ENCODE data around the gene FAM83C. TPM values are rescaled to one million over a fixed set of nuclear protein-coding genes. Genes with fewer than 3 reads are reported as not detected.

FAM83C gene
- not detected for polyA plus RNA-seq

GRCh38 chr20:35291654-35292503 lies at the start of gene FAM83C:
FAM83C (minus strand) TSS chr20:35292425; CDS start chr20:35292304, 121 bp downstream.
- H3K27me3 Mint-ChIP-seq (ENCODE audit: low read depth in 3 of 3): peaks cover 5 to 8% (median 5%) of the 10 kb centered on the region in 3 donors
- H3K9me3 Mint-ChIP-seq: no peaks in the 10 kb centered on the region
- no peak within 1 kb of the TSS for H3K4me3 Mint-ChIP-seq
- no peak for DNase-seq
- H3K4me1 Mint-ChIP-seq: peaks cover 0 to 5% of the 10 kb centered on the region in 2 donors
- H3K36me3 Mint-ChIP-seq: no peaks in the 10 kb centered on the region
- H3K27ac Mint-ChIP-seq: no peak within 1 kb of the TSS

DNA sequence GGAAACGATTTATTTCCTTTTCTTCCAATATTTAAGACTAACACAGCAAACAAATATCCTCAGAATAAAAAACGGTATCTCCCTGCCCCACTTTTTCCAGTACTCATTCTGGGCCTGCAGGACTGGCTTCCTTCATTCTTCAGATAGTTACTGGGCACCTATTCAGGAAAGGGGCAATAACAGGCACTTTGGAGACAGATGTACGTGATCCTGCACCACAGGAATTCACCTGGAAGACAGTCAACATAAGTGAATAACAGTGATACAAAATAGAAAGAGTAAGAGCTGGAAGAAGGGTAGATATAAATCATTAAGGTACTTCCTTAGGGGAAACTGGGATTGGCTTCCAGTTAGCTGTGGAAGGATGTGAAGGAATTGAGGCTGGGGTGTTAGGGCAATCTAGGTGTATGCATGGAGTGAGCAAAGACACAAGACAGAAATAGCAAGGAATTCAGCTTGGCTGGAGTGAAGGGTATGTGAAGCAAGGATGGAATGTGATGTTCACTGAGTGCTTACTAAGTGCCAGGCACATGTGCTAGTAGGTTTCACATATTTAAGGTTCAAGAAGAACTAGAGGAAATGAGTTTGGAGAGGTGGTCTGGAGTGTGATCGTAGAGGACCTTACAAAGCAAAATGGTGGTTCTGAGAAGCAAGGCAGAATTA lies 49.3 kb upstream of the FAM83C start:
- no peaks in the 10 kb centered on the region for H3K9me3 Mint-ChIP-seq
- peak overlapping the region in 3 of 6 donors; percentile 19 to 79 (median 41) for H3K27ac Mint-ChIP-seq
- H3K4me1 Mint-ChIP-seq: peaks cover 0 to 1% of the 10 kb centered on the region in 2 donors
- no peak for DNase-seq
- H3K36me3 Mint-ChIP-seq: peaks cover 8 to 14% (median 14%) of the 10 kb centered on the region in 3 donors
- H3K4me3 Mint-ChIP-seq: no peak overlapping the region
- H3K27me3 Mint-ChIP-seq (ENCODE audit: low read depth in 3 of 3): peaks cover 0 to 2% (median 2%) of the 10 kb centered on the region in 3 donors

- Mint-ChIP-seq H3K27ac (no peak overlapping the region), H3K9me3 (no peaks in the 10 kb centered on the region), H3K4me3 (no peak overlapping the region), H3K4me1 (peaks cover 0 to 1% of the 10 kb centered on the region in 2 donors), H3K36me3 (peaks cover 0 to 5% (median 4%) of the 10 kb centered on the region in 3 donors), H3K27me3 (ENCODE audit: low read depth in 3 of 3) (peaks cover 0 to 2% (median 2%) of the 10 kb centered on the region in 3 donors)
- no peak for DNase-seq
These were observed 48.2 kb upstream of the FAM83C start for GRCh38 chr20:35340436-35340835.

DNA sequence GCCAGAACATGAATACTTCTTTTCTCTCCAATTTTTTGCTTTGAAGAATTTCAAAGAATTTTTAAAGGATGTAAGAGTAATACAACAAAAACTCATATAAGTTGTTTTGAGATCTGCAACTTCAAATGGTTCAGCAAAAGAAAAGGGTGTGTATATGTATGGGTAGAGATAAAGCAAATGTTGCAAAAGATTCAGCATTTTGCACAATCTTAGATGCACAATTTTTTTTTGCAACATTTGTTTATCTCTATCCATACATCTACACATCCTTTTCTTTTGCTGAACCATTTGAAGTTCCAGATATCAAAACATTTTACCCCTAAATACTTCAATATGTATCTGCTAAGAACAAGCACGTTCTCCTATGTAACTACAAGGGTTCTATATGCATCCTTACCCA lies 47.4 kb upstream of the FAM83C start:
- Mint-ChIP-seq H3K4me1 (peaks cover 0 to 1% of the 10 kb centered on the region in 2 donors), H3K4me3 (no peak overlapping the region)

DNA sequence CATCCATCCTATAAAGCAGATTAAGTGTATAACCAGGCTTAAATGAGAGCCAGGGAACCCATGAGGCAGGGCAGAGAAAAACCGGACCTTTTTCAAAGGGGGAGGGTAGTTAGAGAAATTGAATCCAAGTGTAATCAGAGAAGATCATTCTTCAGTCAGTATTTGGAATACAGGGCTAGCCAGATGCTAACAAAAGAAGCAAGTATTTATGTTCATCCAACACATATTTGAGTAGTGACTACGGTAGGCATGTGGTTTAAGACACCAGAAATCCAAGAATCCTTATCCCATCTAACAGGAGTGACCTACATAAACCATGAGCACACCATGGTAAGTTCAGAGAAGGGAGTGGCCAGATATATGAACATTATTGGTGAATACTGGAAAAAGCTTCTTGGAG lies 46.8 kb upstream of the FAM83C start:
- peaks cover 0 to 2% (median 2%) of the 10 kb centered on the region in 3 donors for H3K27me3 Mint-ChIP-seq (ENCODE audit: low read depth in 3 of 3)
- H3K4me1 Mint-ChIP-seq: peaks cover 0 to 1% of the 10 kb centered on the region in 2 donors
- no peak overlapping the region for H3K4me3 Mint-ChIP-seq
- H3K36me3 Mint-ChIP-seq: no peaks in the 10 kb centered on the region
- no peak for DNase-seq
- H3K9me3 Mint-ChIP-seq: no peaks in the 10 kb centered on the region
- H3K27ac Mint-ChIP-seq: no peak overlapping the region

More for the DNA sequence above, 47.4 kb upstream of the FAM83C start:
- H3K9me3 Mint-ChIP-seq: no peaks in the 10 kb centered on the region
- no peaks in the 10 kb centered on the region for H3K36me3 Mint-ChIP-seq
- no peak overlapping the region for H3K27ac Mint-ChIP-seq
- no peak for DNase-seq
- peaks cover 0 to 2% (median 2%) of the 10 kb centered on the region in 3 donors for H3K27me3 Mint-ChIP-seq (ENCODE audit: low read depth in 3 of 3)

DNA sequence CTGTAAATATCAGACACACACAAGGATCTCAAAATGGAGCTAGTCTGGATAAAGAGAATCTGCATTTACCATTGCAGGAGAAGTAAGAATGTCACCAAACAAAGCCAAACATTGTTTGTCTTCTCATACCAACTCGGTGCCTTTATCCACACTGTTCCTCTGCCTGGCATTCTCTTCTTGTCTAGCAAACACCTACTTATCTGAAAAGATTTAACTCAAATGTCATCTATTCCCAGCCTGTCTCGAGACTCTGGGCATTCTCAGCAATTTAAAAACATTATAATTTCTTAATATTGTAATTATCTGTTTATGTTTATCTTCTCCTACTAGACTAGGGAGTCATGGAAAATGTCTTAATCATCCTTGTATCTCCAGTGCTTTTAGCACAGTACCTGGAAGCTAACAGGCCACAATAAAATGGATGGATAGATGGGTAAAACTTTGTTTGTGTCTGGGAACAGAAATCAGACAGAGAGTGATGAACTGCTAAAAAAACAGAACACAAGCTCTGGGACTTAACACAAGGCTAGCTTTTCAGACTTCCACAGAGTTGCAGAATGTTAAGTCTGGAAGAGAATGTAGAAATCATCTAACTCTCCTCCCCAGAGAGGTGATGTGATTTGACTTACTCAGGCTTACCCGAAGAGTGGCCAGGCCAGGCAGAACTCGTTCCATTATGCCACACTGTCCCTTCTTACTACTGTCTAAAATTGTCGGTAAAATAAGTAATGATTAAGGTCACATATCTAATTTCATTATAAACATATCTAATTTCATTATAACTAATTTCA lies 42.3 kb upstream of the FAM83C start:
- no peaks in the 10 kb centered on the region for H3K9me3 Mint-ChIP-seq
- H3K27ac Mint-ChIP-seq: no peak overlapping the region

GRCh38 chr20:35333606-35334005 lies 41.4 kb upstream of the FAM83C start:
- no peak overlapping the region for H3K27ac Mint-ChIP-seq
- no peak overlapping the region for H3K4me3 Mint-ChIP-seq

More for the DNA sequence above, 42.3 kb upstream of the FAM83C start:
- no peak overlapping the region for H3K4me3 Mint-ChIP-seq
- no peaks in the 10 kb centered on the region for H3K4me1 Mint-ChIP-seq
- peaks cover 0 to 2% (median 0%) of the 10 kb centered on the region in 3 donors for H3K27me3 Mint-ChIP-seq (ENCODE audit: low read depth in 3 of 3)
- peaks cover 0 to 5% (median 0%) of the 10 kb centered on the region in 3 donors for H3K36me3 Mint-ChIP-seq
- DNase-seq: no peak

GRCh38 chr20:35332540-35333200 lies 40.4 kb upstream of the FAM83C start:
- no peaks in the 10 kb centered on the region for H3K9me3 Mint-ChIP-seq
- no peak overlapping the region for H3K27ac Mint-ChIP-seq
- no peak overlapping the region for H3K4me3 Mint-ChIP-seq
- DNase-seq: no peak
- peaks cover 0 to 5% (median 0%) of the 10 kb centered on the region in 3 donors for H3K36me3 Mint-ChIP-seq
- H3K4me1 Mint-ChIP-seq: no peaks in the 10 kb centered on the region
- no peaks in the 10 kb centered on the region for H3K27me3 Mint-ChIP-seq (ENCODE audit: low read depth in 3 of 3)

More at GRCh38 chr20:35333606-35334005, 41.4 kb upstream of the FAM83C start:
- Mint-ChIP-seq H3K36me3 (peaks cover 0 to 5% (median 0%) of the 10 kb centered on the region in 3 donors), H3K4me1 (no peaks in the 10 kb centered on the region), H3K27me3 (ENCODE audit: low read depth in 3 of 3) (no peaks in the 10 kb centered on the region), H3K9me3 (no peaks in the 10 kb centered on the region)
- DNase-seq: no peak

DNA sequence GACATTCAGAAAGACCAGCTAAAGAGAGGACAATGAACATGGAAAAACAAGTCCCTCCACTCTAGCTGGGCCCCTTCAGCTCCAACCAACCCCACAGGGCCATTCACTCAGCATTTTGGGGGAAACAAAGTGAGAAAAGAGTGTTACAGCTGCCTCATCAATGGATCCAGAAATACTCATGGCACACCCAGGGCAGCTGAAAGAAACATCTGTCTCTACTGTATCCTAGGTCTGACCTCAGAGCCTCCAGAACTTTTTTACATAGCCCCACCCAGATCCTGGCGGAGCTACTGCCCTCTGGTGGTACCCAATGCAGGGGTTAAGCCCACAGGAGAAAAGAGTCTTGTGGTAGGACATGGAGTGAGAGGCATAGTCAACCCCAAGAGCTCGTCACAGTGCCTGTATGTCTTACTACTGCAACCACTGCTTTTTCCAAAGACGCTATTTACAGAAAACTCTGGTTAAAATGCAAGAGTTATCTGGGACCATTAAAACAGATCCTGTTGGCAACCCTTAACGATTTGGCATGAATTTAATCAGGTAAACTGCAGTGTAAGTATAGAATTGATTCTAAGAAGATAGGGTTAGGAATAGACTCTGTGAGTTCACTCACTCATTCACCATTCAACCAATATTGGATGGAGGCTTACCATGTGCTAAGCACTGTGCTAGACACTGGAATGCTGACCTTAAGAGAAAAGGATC lies 37.4 kb upstream of the FAM83C start:
- Mint-ChIP-seq H3K27ac (no peak overlapping the region), H3K9me3 (no peaks in the 10 kb centered on the region), H3K4me1 (no peaks in the 10 kb centered on the region), H3K4me3 (no peak overlapping the region), H3K27me3 (ENCODE audit: low read depth in 3 of 3) (no peaks in the 10 kb centered on the region), H3K36me3 (peaks cover 0 to 5% (median 0%) of the 10 kb centered on the region in 3 donors)
- peak in 1 of 3 donors; percentile 21 for DNase-seq

DNA sequence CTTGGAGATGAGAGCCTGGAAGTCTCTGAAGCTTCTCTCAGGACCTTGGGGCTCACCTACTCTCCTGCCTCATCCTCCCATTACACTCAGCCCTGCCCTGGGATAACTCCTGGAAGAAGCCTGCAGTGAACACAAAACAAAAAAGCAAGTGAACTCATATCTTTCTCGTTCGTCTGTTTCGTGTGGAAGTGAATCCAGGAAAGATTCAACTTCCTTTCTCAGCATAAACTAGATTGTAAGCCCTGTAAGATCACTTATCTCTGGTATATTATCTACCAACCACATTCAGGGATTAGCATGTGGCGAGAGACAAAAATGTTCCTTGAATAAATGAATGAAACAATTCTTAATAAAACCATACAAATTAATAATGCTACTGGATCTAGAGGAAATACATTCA lies 36.5 kb upstream of the FAM83C start:
- Mint-ChIP-seq H3K27ac (no peak overlapping the region), H3K4me3 (no peak overlapping the region)

DNA sequence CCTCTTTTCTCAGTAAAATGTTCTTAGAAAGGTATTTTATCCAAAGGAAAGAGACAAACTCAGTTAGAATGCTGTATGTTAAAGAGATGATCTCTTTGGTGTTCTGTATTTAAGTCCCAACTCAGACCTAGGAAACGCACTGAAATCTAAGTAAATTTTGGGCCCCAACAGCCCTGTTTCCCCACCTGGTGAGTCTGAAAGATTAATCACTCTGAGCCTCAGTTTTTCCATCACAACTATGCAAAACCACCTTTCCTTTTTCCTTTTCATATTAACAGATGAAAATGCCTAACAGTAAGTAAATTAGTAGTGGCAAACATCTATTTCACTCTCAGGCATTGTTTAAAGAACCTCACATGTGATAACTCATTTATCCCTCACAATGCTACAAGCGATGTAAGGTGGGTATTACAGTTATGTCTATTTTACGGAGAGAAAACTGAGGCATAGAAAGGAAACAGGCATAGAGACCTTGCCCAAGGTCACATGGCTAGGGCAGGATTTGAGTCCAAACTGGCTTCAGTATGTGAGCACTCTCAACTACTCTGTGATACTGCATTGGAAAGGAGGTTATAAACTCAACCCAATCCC lies 36.0 kb upstream of the FAM83C start:
- no peak for DNase-seq
- Mint-ChIP-seq H3K4me1 (no peaks in the 10 kb centered on the region), H3K36me3 (peaks cover 0 to under 1% (median 0%) of the 10 kb centered on the region in 3 donors), H3K9me3 (no peaks in the 10 kb centered on the region), H3K27me3 (ENCODE audit: low read depth in 3 of 3) (no peaks in the 10 kb centered on the region), H3K27ac (no peak overlapping the region), H3K4me3 (no peak overlapping the region)

More for the DNA sequence above, 36.5 kb upstream of the FAM83C start:
- Mint-ChIP-seq H3K27me3 (ENCODE audit: low read depth in 3 of 3) (no peaks in the 10 kb centered on the region), H3K36me3 (peaks cover 0 to 5% (median 0%) of the 10 kb centered on the region in 3 donors), H3K9me3 (no peaks in the 10 kb centered on the region), H3K4me1 (no peaks in the 10 kb centered on the region)
- no peak for DNase-seq

GRCh38 chr20:35327074-35327976 lies 35.1 kb upstream of the FAM83C start:
- no peak overlapping the region for H3K27ac Mint-ChIP-seq
- H3K9me3 Mint-ChIP-seq: no peaks in the 10 kb centered on the region
- H3K4me3 Mint-ChIP-seq: no peak overlapping the region
- no peaks in the 10 kb centered on the region for H3K36me3 Mint-ChIP-seq
- no peaks in the 10 kb centered on the region for H3K27me3 Mint-ChIP-seq (ENCODE audit: low read depth in 3 of 3)
- DNase-seq: no peak
- H3K4me1 Mint-ChIP-seq: no peaks in the 10 kb centered on the region

Data from immature natural killer cell (primary cell).